Endothelial cell of umbilical vein (primary cell): ENCODE results near the gene NRG3.

Experiments
- CTCF ChIP-seq, 2 donors: IDR thresholded peaks; 1 replicate in 1 of 2; 2 replicates in 1 of 2; pipeline ENCODE4 v1.5.1; 2011; ENCODE audit warnings: low read length in 2 of 2, mild to moderate bottlenecking in 2 of 2, moderate library complexity in 2 of 2, control low read depth in 1 of 2, inconsistent platforms in 1 of 2, low read depth in 1 of 2; ENCODE audit not compliant: insufficient read depth in 1 of 2; ENCODE audit errors: extremely low read depth in 1 of 2
- EZH2 ChIP-seq: IDR thresholded peaks from 2 replicates; pipeline ENCODE4 v1.6.1; 2012; ENCODE audit warnings: borderline replicate concordance, low read depth, mild to moderate bottlenecking, moderate library complexity, low read length, inconsistent platforms; ENCODE audit not compliant: severe bottlenecking
- FOS ChIP-seq: IDR thresholded peaks from 2 replicates; pipeline ENCODE4 v1.6.1; 2011; ENCODE audit warnings: mild to moderate bottlenecking, low read length, moderate library complexity, borderline replicate concordance; ENCODE audit not compliant: insufficient read depth
- GATA2 ChIP-seq: IDR thresholded peaks from 2 replicates; pipeline ENCODE4 v1.7.0; 2011; ENCODE audit warnings: low read depth, mild to moderate bottlenecking, moderate library complexity, mixed read lengths, low read length; ENCODE audit not compliant: insufficient read length, insufficient read depth
- JUN ChIP-seq: IDR thresholded peaks from 2 replicates; pipeline ENCODE4 v1.6.1; 2011; ENCODE audit warnings: borderline replicate concordance, low read depth; ENCODE audit not compliant: insufficient read length, insufficient read depth
- MAX ChIP-seq: IDR thresholded peaks from 2 replicates; pipeline ENCODE4 v1.6.1; 2011; ENCODE audit not compliant: insufficient read depth, insufficient read length
- POLR2A ChIP-seq: IDR thresholded peaks from 2 replicates; pipeline ENCODE4 v1.6.1; 2012; ENCODE audit warnings: low read depth, mild to moderate bottlenecking, control low read depth, low read length
- POLR2AphosphoS5 ChIP-seq: IDR thresholded peaks from 2 replicates; pipeline ENCODE4 v1.6.1; 2012; ENCODE audit warnings: low read depth, mild to moderate bottlenecking, control low read depth, low read length, moderate library complexity; ENCODE audit not compliant: insufficient read depth

GRCh38 chr10:82968533-82968932, 1093.5 kb downstream of the NRG3 start:
- TF ChIP-seq CTCF (IDR thresholded peaks at IDR 0.05; ENCODE audit: extremely low read depth in 1 of 2, insufficient read depth in 1 of 2, low read depth in 1 of 2, low read length in 2 of 2) (no peak), EZH2 (no peak), POLR2A (no peak), JUN (no peak), MAX (no peak), POLR2AphosphoS5 (no peak), FOS (no peak), GATA2 (no peak)
